NCI-H1105 treated with DMSO at 0.1 percent for 48 hours (cell line): ENCODE data around the gene FOXI1.

Experiments used
- DNase-seq: peaks from one replicate; lab custom pipeline; 2025; lab: John Stamatoyannopoulos, UW

The FOXI1 gene

GRCh38 chr5:170105642-170106611, at the start of gene FOXI1:
TSS of gene FOXI1 (plus strand) at chr5:170105897. CDS start at chr5:170105958, 61 bp downstream.
- DNase-seq = no peak

GRCh38 chr5:170056561-170057267, 49.0 kb upstream of the FOXI1 start:
- DNase-seq = no peak

- DNase-seq = no peak
These were observed 48.4 kb upstream of the FOXI1 start for GRCh38 chr5:170057311-170057710.

GRCh38 chr5:170059221-170059620, 46.5 kb upstream of the FOXI1 start:
- DNase-seq = no peak

GRCh38 chr5:170067152-170067551, 38.5 kb upstream of the FOXI1 start:
- DNase-seq = no peak

GRCh38 chr5:170067574-170068170, 38.0 kb upstream of the FOXI1 start:
- no peak for DNase-seq

GRCh38 chr5:170069512-170069911, 36.2 kb upstream of the FOXI1 start:
- no peak for DNase-seq

GRCh38 chr5:170070556-170071412, 34.9 kb upstream of the FOXI1 start:
- DNase-seq = no peak

GRCh38 chr5:170071748-170072147, 33.9 kb upstream of the FOXI1 start:
- DNase-seq = no peak

- no peak for DNase-seq
These were observed 30.0 kb upstream of the FOXI1 start for GRCh38 chr5:170075696-170076095.

- DNase-seq = no peak
These were observed 29.5 kb upstream of the FOXI1 start for GRCh38 chr5:170076211-170076610.

GRCh38 chr5:170076739-170077138, 29.0 kb upstream of the FOXI1 start:
- DNase-seq = no peak

- no peak for DNase-seq
These were observed 28.2 kb upstream of the FOXI1 start for GRCh38 chr5:170077526-170077925.

- DNase-seq = no peak
These were observed 27.2 kb upstream of the FOXI1 start for GRCh38 chr5:170078458-170078857.

GRCh38 chr5:170078931-170079330, 26.8 kb upstream of the FOXI1 start:
- DNase-seq = no peak

- DNase-seq = no peak
These were observed 25.5 kb upstream of the FOXI1 start for GRCh38 chr5:170080217-170080616.

- DNase-seq = no peak
These were observed 24.8 kb upstream of the FOXI1 start for GRCh38 chr5:170080786-170081445.

- DNase-seq = no peak
These were observed 24.1 kb upstream of the FOXI1 start for GRCh38 chr5:170081616-170082015.

- no peak for DNase-seq
These were observed 23.0 kb upstream of the FOXI1 start for GRCh38 chr5:170082701-170083100.

GRCh38 chr5:170087168-170087817, 18.4 kb upstream of the FOXI1 start:
- no peak for DNase-seq
